Upper lobe of left lung (tissue), 6 donors: ENCODE measurements around the gene MROH9. TPM values are rescaled to one million over a fixed set of nuclear protein-coding genes. Genes with fewer than 3 reads are reported as not detected.

Experiments
- ATAC-seq, 2 donors: fragments of 200-7000 bp; cut with Tn5 transposase; one replicate each; pipeline ENCODE4 v1.9.1; 2022; ENCODE audit warnings: mild to moderate bottlenecking in 2 of 2, moderate library complexity in 2 of 2; ENCODE audit not compliant: low FRiP score in 2 of 2
- DNase-seq, 2 donors: peaks; one replicate each; pipeline ENCODE4 v3.0.0-alpha.2; 2019 to 2020
- H3K27ac ChIP-seq, 4 donors: fragments of 200-600 bp; sonication (generic); one replicate each; pipeline ENCODE4 v1.5.1; 2016 to 2019
- H3K27me3 ChIP-seq, 4 donors: fragments of 200-600 bp; sonication (generic); one replicate each; pipeline ENCODE4 v1.5.1; 2017 to 2019
- H3K36me3 ChIP-seq, 4 donors: fragments of 200-600 bp; sonication (generic); one replicate each; pipeline ENCODE4 v1.5.1; 2016 to 2019
- H3K4me1 ChIP-seq, 4 donors: fragments of 200-600 bp; sonication (generic); one replicate each; pipeline ENCODE4 v1.5.1; 2018 to 2019
- H3K4me3 ChIP-seq, 4 donors: fragments of 200-600 bp; sonication (generic); one replicate each; pipeline ENCODE4 v1.5.1; 2017 to 2019; ENCODE audit warnings: mild to moderate bottlenecking in 2 of 4, moderate library complexity in 1 of 4
- H3K9me3 ChIP-seq, 4 donors: fragments of 200-600 bp; sonication (generic); one replicate each; pipeline ENCODE4 v1.5.1; 2018 to 2019
- EP300 ChIP-seq, 4 donors: sonication (generic); formaldehyde crosslinking; IDR thresholded peaks; one replicate each; pipeline ENCODE4 v1.5.1; 2017; ENCODE audit warnings: antibody characterized with exemption in 4 of 4, control low read depth in 2 of 4
- POLR2A ChIP-seq, 4 donors: fragments of 450-650 bp; IDR thresholded peaks; one replicate each; pipeline ENCODE4 v1.5.1; 2016 to 2017; ENCODE audit warnings: antibody characterized with exemption in 4 of 4, mild to moderate bottlenecking in 2 of 4
- POLR2AphosphoS5 ChIP-seq, 2 donors: sonication (generic); formaldehyde crosslinking; IDR thresholded peaks; one replicate each; pipeline ENCODE4 v1.5.1; 2017; ENCODE audit warnings: antibody characterized with exemption in 2 of 2
- WGBS, 2 donors: methylation state at CpG; one replicate each; pipeline ENCODE4 v1.1.5; 2017 to 2018; 5-methylcytosine and 5-hydroxymethylcytosine counted together
- total RNA-seq, 6 donors: library from RNA; depleted of rRNA in 4 of 6; stranded (reverse); fragments of >200 nt in 4 of 6; gene quantifications; one replicate each; pipeline versions ENCODE4 v1.1.0 to v1.2.1, GENCODE V29; 2016 to 2021
- TF ChIP-seq, protein P1 (sequence below), 6 experiments: fragments of 450-650 bp in 4 of 6; fragments of 200-600 bp in 2 of 6; sonication (generic) in 2 of 6; IDR thresholded peaks; one replicate each; pipeline ENCODE4 v1.5.1; 2016 to 2019; ENCODE audit warnings: antibody characterized with exemption in 6 of 6
- donor health status: DM: no; HTN: no; CAD: no; lungs with moderate emphysema.
- donor health status: DM: no; HTN: yes; CAD: no; lungs with severe emphysema.

MROH9 gene
- total RNA-seq, 6 donors from 2014 or later: 0.34 to 4.1 (median 1.6) TPM; not detected in 1

DNA sequence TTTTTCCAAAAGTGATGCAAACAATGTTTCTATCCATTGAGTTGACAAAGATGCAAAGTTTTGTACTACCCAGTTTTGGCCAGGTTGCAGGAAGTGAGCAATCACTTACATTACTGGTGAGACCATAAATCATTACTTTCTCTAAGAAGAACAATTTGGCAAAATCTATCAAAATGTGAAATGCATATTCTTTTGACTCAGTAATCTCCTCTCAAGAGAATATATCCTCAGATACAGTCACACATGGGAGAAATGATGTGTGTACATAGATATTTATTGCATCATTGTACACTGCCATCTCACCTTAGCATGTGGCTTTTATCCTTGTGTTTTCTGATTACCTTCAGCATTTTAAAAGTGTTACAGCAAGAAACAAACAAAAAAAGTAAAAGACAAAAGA is 103.0 kb downstream of the MROH9 start:
- TF ChIP-seq EP300 (IDR thresholded peaks at IDR 0.05) (no peak), POLR2AphosphoS5 (IDR thresholded peaks at IDR 0.05) (no peak), POLR2A (IDR thresholded peaks at IDR 0.05) (no peak)
- TF ChIP-seq, protein P1, sequence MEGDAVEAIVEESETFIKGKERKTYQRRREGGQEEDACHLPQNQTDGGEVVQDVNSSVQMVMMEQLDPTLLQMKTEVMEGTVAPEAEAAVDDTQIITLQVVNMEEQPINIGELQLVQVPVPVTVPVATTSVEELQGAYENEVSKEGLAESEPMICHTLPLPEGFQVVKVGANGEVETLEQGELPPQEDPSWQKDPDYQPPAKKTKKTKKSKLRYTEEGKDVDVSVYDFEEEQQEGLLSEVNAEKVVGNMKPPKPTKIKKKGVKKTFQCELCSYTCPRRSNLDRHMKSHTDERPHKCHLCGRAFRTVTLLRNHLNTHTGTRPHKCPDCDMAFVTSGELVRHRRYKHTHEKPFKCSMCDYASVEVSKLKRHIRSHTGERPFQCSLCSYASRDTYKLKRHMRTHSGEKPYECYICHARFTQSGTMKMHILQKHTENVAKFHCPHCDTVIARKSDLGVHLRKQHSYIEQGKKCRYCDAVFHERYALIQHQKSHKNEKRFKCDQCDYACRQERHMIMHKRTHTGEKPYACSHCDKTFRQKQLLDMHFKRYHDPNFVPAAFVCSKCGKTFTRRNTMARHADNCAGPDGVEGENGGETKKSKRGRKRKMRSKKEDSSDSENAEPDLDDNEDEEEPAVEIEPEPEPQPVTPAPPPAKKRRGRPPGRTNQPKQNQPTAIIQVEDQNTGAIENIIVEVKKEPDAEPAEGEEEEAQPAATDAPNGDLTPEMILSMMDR (IDR thresholded peaks at IDR 0.05): no peak
- no peak for DNase-seq

DNA sequence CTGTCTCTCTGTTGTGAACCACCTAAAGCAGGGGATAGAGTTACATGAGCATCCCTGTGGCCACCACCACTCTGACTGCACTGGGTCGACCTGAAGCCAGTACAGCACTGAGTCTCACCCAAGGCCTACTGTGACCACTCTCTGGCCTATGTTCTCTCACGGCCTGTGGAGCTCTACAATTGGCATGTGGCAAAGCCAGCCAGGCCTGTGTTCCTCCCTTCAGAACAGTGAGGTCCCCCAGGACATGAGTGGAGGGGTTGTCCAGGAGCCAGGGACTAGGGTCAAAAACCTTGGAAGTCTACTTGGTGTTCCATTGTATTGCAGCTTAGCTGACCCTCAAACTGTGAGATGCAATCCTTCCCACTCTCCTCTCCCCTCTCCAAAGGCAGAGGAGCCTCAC is 112.7 kb downstream of the MROH9 start:
- Histone ChIP-seq H3K27me3 (no peaks in the 10 kb centered on the region), H3K9me3 (no peaks in the 10 kb centered on the region), H3K4me1 (no peaks in the 10 kb centered on the region), H3K36me3 (no peaks in the 10 kb centered on the region), H3K27ac (no peak overlapping the region), H3K4me3 (no peak overlapping the region)
- DNase-seq: no peak
- TF ChIP-seq EP300 (IDR thresholded peaks at IDR 0.05) (no peak), POLR2A (IDR thresholded peaks at IDR 0.05) (no peak), POLR2AphosphoS5 (IDR thresholded peaks at IDR 0.05) (no peak)
- TF ChIP-seq, protein P1 (IDR thresholded peaks at IDR 0.05): no peak
- 60 to 85% methylated on average over 2 of the region's 2 CpGs for WGBS, 2 donors
- ATAC-seq: no peak

More for the DNA sequence above, 103.0 kb downstream of the MROH9 start:
- no peaks in the 10 kb centered on the region for H3K9me3 ChIP-seq
- no peak overlapping the region for H3K27ac ChIP-seq
- H3K27me3 ChIP-seq: no peaks in the 10 kb centered on the region
- no peak overlapping the region for H3K4me3 ChIP-seq
- H3K36me3 ChIP-seq: no peaks in the 10 kb centered on the region
- no peak for ATAC-seq
- no peaks in the 10 kb centered on the region for H3K4me1 ChIP-seq

DNA sequence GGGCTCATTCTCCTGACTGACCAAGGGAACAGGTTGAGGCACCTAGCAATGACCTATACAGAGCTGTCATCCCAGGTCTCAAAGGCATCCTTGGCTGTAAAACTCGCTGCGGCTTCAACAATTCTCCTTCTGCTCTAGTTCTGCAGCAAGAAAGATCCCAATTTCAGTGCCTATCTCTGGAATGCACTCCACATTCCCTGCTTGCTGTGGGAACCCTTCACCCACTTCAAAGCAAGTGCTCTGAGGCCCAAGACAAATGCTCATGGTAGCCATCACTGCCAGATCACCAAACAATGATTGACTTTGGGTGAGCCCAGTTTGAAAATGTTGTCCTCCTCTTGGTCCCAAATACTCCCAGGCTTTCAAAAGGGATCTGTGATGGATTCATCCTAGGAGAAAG is 117.6 kb downstream of the MROH9 start:
- Histone ChIP-seq H3K27ac (no peak overlapping the region), H3K4me3 (no peak overlapping the region), H3K9me3 (no peaks in the 10 kb centered on the region), H3K36me3 (no peaks in the 10 kb centered on the region), H3K4me1 (no peaks in the 10 kb centered on the region), H3K27me3 (no peaks in the 10 kb centered on the region)
- peak in 1 of 2 donors; percentile 26 for ATAC-seq
- TF ChIP-seq POLR2A (IDR thresholded peaks at IDR 0.05) (no peak), EP300 (IDR thresholded peaks at IDR 0.05) (no peak), POLR2AphosphoS5 (IDR thresholded peaks at IDR 0.05) (no peak)
- TF ChIP-seq, protein P1 (IDR thresholded peaks at IDR 0.05): no peak
- WGBS, 2 donors: 64% methylated on average over 2 of the region's 2 CpGs; no CpG with 5 or more reads in 1 of the 2 donors
- no peak for DNase-seq

DNA sequence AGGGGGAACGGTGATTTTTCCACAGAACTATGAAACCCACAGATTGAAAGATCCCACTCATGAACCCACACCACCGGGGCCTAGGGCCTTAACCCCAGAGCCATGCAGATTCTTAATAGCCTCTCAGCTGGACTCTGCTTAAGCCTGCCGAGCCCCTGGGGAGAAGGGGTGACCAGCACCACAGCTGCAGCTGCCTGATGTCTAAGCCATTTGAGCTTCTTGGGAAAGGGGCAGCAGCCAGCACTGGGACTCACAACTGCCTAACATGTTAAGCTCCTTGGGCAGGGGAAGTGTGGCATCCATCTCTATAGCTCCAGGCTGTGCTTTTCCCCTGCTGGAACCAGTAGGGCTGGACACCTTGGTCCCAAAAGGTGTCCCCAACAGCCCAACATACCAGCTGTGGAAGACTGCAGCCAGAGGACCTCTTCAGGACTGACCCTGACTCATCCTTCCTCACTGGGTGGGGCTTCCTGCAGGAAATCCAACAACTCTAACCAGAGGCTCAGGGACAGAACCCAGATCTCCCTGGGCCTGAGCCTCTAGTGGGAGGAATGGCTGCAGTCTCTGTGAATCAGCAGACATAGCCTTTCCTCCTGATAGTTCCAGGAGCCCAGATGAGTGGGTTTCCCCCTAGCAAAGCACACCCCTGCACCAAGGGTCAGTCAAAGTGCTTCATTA is 120.8 kb downstream of the MROH9 start:
- TF ChIP-seq POLR2A (IDR thresholded peaks at IDR 0.05): no peak
- no peaks in the 10 kb centered on the region for H3K9me3 ChIP-seq
- no peaks in the 10 kb centered on the region for H3K27me3 ChIP-seq
- no peaks in the 10 kb centered on the region for H3K36me3 ChIP-seq
- H3K27ac ChIP-seq: no peak overlapping the region
- H3K4me1 ChIP-seq: no peaks in the 10 kb centered on the region
- 88 to 92% methylated on average over 2 to 3 of the region's 3 CpGs for WGBS, 2 donors
- no peak overlapping the region for H3K4me3 ChIP-seq
- DNase-seq (peak in 1 of 2 donors; percentile 3), ATAC-seq (no peak)

DNA sequence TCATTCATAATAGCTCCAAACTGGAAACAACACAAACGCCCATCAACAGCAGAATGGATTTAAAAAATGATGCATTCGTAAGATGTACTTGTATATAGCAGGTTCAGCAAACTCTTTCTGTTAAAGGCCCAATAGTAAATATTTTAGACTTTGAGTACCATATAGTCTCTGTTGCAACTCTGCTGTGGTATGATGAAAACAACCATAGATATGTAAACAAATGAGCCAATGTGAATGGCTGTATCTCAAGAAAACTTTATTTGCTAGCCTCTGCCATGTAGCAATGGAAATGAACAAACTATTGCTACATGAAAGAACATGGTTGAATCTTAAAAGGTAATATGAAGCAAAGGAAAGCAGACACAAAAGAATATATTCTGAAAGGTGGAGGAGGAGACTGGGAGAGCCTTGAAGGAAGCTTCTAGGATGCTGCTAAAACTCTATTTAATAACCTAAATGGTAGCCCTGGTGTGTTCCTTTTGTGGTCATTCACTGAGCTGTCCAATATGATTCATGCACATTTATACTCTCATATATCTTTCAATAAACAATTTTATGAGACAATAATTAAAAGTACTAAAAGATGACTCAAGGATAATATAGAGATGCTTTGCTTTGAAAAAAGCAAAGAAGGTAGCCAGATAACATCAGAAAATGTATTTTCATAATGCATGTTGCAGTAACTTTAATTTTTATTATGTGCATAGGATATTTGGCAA is 126.2 kb downstream of the MROH9 start:
- no peaks in the 10 kb centered on the region for H3K9me3 ChIP-seq
- WGBS, 2 donors: 69 to 72% methylated on average over 2 of the region's 2 CpGs
- TF ChIP-seq POLR2A (IDR thresholded peaks at IDR 0.05): no peak
- TF ChIP-seq, protein P1 (IDR thresholded peaks at IDR 0.05): no peak
- no peak for TF ChIP-seq EP300 (IDR thresholded peaks at IDR 0.05)
- TF ChIP-seq POLR2AphosphoS5 (IDR thresholded peaks at IDR 0.05): no peak

More for the DNA sequence above, 126.2 kb downstream of the MROH9 start:
- Histone ChIP-seq H3K36me3 (no peaks in the 10 kb centered on the region), H3K4me1 (no peaks in the 10 kb centered on the region), H3K4me3 (no peak overlapping the region), H3K27me3 (no peaks in the 10 kb centered on the region), H3K27ac (no peak overlapping the region)
- ATAC-seq (no peak), DNase-seq (no peak)
